IMR-90 (cell line): ENCODE measurements around the gene MTUS2.

Experiments
- BHLHE40 ChIP-seq: fragments of 150-350 bp; IDR thresholded peaks from 2 replicates; pipeline ENCODE4 v1.6.1; 2016; ENCODE audit warnings: mild to moderate bottlenecking, low read depth, low read length
- CEBPB ChIP-seq: IDR thresholded peaks from 2 replicates; pipeline ENCODE4 v1.6.1; 2012; ENCODE audit warnings: low read depth, low read length, improper control_type of control experiment
- CHD1 ChIP-seq: IDR thresholded peaks from 2 replicates; pipeline ENCODE4 v1.6.1; 2012; ENCODE audit warnings: low read depth, low read length, improper control_type of control experiment
- FOS ChIP-seq: fragments of 150-350 bp; IDR thresholded peaks from 2 replicates; pipeline ENCODE4 v1.6.1; 2016; ENCODE audit warnings: low read depth, low read length
- MAFK ChIP-seq: IDR thresholded peaks from 2 replicates; pipeline ENCODE4 v1.6.1; 2012; ENCODE audit warnings: low read depth, low read length, improper control_type of control experiment
- MAZ ChIP-seq: IDR thresholded peaks from 2 replicates; pipeline ENCODE4 v1.6.1; 2012; ENCODE audit warnings: low read depth, mild to moderate bottlenecking, low read length, improper control_type of control experiment, moderate library complexity, borderline replicate concordance
- MXI1 ChIP-seq: IDR thresholded peaks from 2 replicates; pipeline ENCODE4 v1.6.1; 2012; ENCODE audit warnings: low read depth, mild to moderate bottlenecking, low read length, moderate library complexity, borderline replicate concordance
- NFE2L2 ChIP-seq: fragments of 150-350 bp; IDR thresholded peaks from 2 replicates; pipeline ENCODE4 v1.6.1; 2016; ENCODE audit warnings: low read depth, mild to moderate bottlenecking, low read length
- POLR2A ChIP-seq: IDR thresholded peaks from 2 replicates; pipeline ENCODE4 v1.6.1; 2012; ENCODE audit warnings: mild to moderate bottlenecking, low read depth, low read length
- RAD21 ChIP-seq: IDR thresholded peaks from 2 replicates; pipeline ENCODE4 v1.6.1; 2012; ENCODE audit warnings: low read length, improper control_type of control experiment
- RFX5 ChIP-seq: IDR thresholded peaks from 2 replicates; pipeline ENCODE4 v1.8.0; 2012; ENCODE audit warnings: low read depth, mild to moderate bottlenecking, low read length, moderate library complexity
- USF2 ChIP-seq: fragments of 150-350 bp; IDR thresholded peaks from 2 replicates; pipeline ENCODE4 v1.6.1; 2017; ENCODE audit warnings: mild to moderate bottlenecking, antibody characterized with exemption, low read length, low read depth
- TF ChIP-seq, protein P1 (sequence below): conservative IDR thresholded peaks from 2 replicates; pipeline ENCODE4 v1.5.1; 2012; ENCODE audit warnings: mild to moderate bottlenecking, low read depth, low read length, improper control_type of control experiment
- TF ChIP-seq, protein P2 (sequence below): fragments of 150-350 bp; IDR thresholded peaks from 2 replicates; pipeline ENCODE4 v1.6.1; 2016; ENCODE audit warnings: low read depth, mild to moderate bottlenecking, low read length, moderate library complexity, borderline replicate concordance

- TF ChIP-seq, protein P1, sequence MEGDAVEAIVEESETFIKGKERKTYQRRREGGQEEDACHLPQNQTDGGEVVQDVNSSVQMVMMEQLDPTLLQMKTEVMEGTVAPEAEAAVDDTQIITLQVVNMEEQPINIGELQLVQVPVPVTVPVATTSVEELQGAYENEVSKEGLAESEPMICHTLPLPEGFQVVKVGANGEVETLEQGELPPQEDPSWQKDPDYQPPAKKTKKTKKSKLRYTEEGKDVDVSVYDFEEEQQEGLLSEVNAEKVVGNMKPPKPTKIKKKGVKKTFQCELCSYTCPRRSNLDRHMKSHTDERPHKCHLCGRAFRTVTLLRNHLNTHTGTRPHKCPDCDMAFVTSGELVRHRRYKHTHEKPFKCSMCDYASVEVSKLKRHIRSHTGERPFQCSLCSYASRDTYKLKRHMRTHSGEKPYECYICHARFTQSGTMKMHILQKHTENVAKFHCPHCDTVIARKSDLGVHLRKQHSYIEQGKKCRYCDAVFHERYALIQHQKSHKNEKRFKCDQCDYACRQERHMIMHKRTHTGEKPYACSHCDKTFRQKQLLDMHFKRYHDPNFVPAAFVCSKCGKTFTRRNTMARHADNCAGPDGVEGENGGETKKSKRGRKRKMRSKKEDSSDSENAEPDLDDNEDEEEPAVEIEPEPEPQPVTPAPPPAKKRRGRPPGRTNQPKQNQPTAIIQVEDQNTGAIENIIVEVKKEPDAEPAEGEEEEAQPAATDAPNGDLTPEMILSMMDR, result no peak
- TF ChIP-seq CEBPB (no peak), MXI1 (no peak), POLR2A (no peak), RFX5 (no peak), CHD1 (no peak), MAFK (no peak), FOS (peak; percentile 27; the same call in 1 of the 2 replicates), RAD21 (no peak), USF2 (no peak), MAZ (no peak), BHLHE40 (no peak), NFE2L2 (no peak)
- TF ChIP-seq, protein P2, sequence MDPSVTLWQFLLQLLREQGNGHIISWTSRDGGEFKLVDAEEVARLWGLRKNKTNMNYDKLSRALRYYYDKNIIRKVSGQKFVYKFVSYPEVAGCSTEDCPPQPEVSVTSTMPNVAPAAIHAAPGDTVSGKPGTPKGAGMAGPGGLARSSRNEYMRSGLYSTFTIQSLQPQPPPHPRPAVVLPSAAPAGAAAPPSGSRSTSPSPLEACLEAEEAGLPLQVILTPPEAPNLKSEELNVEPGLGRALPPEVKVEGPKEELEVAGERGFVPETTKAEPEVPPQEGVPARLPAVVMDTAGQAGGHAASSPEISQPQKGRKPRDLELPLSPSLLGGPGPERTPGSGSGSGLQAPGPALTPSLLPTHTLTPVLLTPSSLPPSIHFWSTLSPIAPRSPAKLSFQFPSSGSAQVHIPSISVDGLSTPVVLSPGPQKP, result no peak
Measured at GRCh38 chr13:29436291-29436690, 616.2 kb downstream of the MTUS2 start.
